ENCODE data around the gene NMUR1.

DNA sequence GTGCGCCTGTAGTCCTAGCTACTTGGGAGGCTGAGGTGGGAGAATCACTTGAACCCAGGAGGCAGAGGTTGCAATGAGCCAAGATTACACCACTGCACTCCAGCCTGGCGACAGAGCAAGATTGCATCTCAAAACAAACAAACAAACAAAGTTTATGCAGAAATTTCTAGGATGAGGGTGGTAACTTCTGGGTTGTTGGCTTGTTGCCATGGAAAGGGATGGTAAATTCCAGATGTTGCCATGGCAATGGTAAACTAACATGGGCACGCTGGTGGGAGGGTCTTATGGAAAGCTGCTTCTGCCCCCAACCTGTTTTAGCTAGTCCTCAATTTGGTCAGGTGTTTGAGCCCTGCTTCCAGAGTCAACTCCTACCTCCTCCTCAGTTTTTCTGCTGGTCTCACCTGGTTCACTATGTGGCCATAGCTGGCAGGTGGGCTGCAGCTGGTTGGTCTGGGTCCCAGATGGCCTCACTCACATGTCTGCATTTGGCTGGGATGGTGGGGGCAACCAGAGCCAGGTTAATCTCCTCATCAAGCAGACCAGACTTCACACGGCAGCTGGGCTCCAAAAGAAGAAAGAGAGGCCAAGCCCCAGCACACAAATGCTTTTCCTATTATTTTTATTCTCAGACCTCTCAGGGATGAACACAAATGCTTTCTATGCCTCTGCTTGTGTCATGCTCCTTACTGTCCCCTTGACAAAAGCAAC, 35.8 kb upstream of the NMUR1 start:
- TF ChIP-seq, protein P1, sequence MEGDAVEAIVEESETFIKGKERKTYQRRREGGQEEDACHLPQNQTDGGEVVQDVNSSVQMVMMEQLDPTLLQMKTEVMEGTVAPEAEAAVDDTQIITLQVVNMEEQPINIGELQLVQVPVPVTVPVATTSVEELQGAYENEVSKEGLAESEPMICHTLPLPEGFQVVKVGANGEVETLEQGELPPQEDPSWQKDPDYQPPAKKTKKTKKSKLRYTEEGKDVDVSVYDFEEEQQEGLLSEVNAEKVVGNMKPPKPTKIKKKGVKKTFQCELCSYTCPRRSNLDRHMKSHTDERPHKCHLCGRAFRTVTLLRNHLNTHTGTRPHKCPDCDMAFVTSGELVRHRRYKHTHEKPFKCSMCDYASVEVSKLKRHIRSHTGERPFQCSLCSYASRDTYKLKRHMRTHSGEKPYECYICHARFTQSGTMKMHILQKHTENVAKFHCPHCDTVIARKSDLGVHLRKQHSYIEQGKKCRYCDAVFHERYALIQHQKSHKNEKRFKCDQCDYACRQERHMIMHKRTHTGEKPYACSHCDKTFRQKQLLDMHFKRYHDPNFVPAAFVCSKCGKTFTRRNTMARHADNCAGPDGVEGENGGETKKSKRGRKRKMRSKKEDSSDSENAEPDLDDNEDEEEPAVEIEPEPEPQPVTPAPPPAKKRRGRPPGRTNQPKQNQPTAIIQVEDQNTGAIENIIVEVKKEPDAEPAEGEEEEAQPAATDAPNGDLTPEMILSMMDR (IDR thresholded peaks at IDR 0.05), result no peak
- no peak for TF ChIP-seq POLR2A (IDR thresholded peaks at IDR 0.05)

All from tibial nerve (tissue), 3 donors.